ENCODE results near the gene SLCO1A2.

DNA sequence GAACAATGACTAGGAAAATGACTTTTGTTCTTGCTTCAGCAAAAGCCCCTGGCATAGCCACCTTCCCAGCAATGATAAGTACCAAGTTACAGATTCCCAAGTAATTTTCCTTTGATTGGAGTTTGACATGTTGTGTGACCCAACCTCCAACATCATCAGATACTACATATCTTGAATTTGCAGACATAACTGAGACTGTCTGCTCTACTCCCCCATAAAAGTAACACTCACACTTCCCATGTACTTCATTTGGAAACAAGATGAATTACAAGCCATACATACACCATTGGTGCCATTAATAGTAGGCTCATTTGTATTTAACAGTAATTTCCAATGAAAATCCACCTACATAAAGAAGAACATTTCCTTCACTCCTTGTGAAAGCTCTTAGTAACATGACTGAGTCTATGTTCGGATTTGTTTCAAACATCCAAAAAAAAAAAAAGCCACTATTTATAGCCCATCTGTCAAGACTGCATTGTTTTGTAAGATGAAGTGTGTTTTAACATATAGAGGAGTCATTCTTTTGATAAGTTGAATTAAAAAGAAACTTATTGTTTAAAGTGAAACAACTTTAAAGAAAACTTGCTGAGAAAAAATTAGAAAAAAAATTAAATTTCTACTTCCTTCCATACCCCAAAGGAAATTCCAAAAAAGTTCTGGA, 12.0 kb upstream of the SLCO1A2 start:
- TF ChIP-seq, protein P1, sequence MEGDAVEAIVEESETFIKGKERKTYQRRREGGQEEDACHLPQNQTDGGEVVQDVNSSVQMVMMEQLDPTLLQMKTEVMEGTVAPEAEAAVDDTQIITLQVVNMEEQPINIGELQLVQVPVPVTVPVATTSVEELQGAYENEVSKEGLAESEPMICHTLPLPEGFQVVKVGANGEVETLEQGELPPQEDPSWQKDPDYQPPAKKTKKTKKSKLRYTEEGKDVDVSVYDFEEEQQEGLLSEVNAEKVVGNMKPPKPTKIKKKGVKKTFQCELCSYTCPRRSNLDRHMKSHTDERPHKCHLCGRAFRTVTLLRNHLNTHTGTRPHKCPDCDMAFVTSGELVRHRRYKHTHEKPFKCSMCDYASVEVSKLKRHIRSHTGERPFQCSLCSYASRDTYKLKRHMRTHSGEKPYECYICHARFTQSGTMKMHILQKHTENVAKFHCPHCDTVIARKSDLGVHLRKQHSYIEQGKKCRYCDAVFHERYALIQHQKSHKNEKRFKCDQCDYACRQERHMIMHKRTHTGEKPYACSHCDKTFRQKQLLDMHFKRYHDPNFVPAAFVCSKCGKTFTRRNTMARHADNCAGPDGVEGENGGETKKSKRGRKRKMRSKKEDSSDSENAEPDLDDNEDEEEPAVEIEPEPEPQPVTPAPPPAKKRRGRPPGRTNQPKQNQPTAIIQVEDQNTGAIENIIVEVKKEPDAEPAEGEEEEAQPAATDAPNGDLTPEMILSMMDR (IDR thresholded peaks at IDR 0.05; ENCODE audit: low read depth, low read length, poor library complexity, severe bottlenecking): no peak
- TF ChIP-seq EZH2phosphoT487 (IDR thresholded peaks at IDR 0.05; ENCODE audit: borderline replicate concordance, low read length): no peak
